H1 (cell line): ENCODE measurements around the gene PKD1.

ENCODE experiments used
- ASH2L ChIP-seq: fragments of 200-600, 300-600 bp; sonication (generic); IDR thresholded peaks from one replicate; pipeline ENCODE4 v1.7.1; 2017; ENCODE audit warnings: low read length
- BRCA1 ChIP-seq: IDR thresholded peaks from 2 replicates; pipeline ENCODE4 v1.6.1; 2012; ENCODE audit warnings: low read depth, low read length, improper control_type of control experiment
- CBX5 ChIP-seq: fragments of 300-800, 300-1000 bp; sonication (generic); IDR thresholded peaks from 2 replicates; pipeline ENCODE4 v1.7.1; 2016; ENCODE audit warnings: antibody characterized with exemption, low read length, low read depth
- CHD2 ChIP-seq: IDR thresholded peaks from 2 replicates; pipeline ENCODE4 v1.6.1; 2012; ENCODE audit warnings: low read length, improper control_type of control experiment
- EZH2 ChIP-seq: fragments of 200-600 bp; sonication (generic); IDR thresholded peaks from 2 replicates; pipeline ENCODE4 v1.7.1; 2012; ENCODE audit warnings: low read depth, mild to moderate bottlenecking, moderate library complexity, low read length, inconsistent platforms; ENCODE audit not compliant: severe bottlenecking
- POLR2A ChIP-seq, 2 experiments: IDR thresholded peaks; 1 replicate in 1 of 2; 2 replicates in 1 of 2; pipeline ENCODE4 v1.6.1; 2011; ENCODE audit warnings: low read depth in 2 of 2, low read length in 2 of 2, mild to moderate bottlenecking in 2 of 2; ENCODE audit errors: control extremely low read depth in 1 of 2
- POLR2AphosphoS5 ChIP-seq: IDR thresholded peaks from 2 replicates; pipeline ENCODE4 v1.6.1; 2011; ENCODE audit warnings: low read depth, low read length
- SP1 ChIP-seq: IDR thresholded peaks from 2 replicates; pipeline ENCODE4 v1.6.1; 2011; ENCODE audit warnings: low read depth, low read length
- TEAD4 ChIP-seq: IDR thresholded peaks from 2 replicates; pipeline ENCODE4 v1.6.1; 2012; ENCODE audit warnings: low read depth, low read length, inconsistent platforms, mixed read lengths
- ZNF274 ChIP-seq: IDR thresholded peaks from 2 replicates; pipeline ENCODE4 v1.7.0; 2012; ENCODE audit warnings: low read length, borderline replicate concordance; ENCODE audit errors: extremely low read depth
- TF ChIP-seq, protein P1 (sequence below), 3 experiments: IDR thresholded peaks; 1 replicate in 2 of 3; 2 replicates in 1 of 3; pipeline versions ENCODE4 v1.5.1 to v1.6.1; 2011; ENCODE audit warnings: low read length in 3 of 3, mild to moderate bottlenecking in 3 of 3, inconsistent platforms in 2 of 3, low read depth in 1 of 3, moderate library complexity in 1 of 3; ENCODE audit not compliant: insufficient read depth in 1 of 3; ENCODE audit errors: control extremely low read depth in 1 of 3
- TF ChIP-seq, protein P2 (sequence below): IDR thresholded peaks from 2 replicates; pipeline ENCODE4 v1.6.1; 2011; ENCODE audit warnings: low read length, improper control_type of control experiment

DNA sequence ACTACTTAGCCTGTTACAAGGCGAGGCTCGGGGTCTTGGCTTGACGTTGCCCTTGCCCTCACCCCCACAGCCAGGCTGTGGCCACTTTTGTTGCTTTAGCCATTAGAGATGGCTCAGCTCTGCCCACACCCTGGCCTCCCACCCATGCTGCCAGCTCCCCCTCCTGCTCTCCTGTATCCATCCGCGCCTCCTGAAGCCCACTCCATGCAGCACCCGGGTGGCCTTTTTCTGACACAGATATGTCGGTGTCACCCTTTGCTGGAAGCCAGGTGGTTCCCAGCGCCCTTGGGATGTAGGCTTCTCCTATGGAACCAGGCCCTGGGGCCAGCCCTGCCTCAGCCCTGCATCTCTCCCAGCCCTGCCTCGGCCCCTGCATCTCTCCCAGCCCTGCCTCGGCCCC, 78.3 kb downstream of the PKD1 start:
- TF ChIP-seq ASH2L (no peak), CBX5 (no peak), BRCA1 (no peak), ZNF274 (no peak), EZH2 (no peak), CHD2 (no peak), SP1 (no peak), POLR2A (IDR thresholded peaks at IDR 0.05; ENCODE audit: control extremely low read depth in 1 of 2, low read depth in 2 of 2, low read length in 2 of 2) (no peak), POLR2AphosphoS5 (no peak), TEAD4 (no peak)
- TF ChIP-seq, protein P1, sequence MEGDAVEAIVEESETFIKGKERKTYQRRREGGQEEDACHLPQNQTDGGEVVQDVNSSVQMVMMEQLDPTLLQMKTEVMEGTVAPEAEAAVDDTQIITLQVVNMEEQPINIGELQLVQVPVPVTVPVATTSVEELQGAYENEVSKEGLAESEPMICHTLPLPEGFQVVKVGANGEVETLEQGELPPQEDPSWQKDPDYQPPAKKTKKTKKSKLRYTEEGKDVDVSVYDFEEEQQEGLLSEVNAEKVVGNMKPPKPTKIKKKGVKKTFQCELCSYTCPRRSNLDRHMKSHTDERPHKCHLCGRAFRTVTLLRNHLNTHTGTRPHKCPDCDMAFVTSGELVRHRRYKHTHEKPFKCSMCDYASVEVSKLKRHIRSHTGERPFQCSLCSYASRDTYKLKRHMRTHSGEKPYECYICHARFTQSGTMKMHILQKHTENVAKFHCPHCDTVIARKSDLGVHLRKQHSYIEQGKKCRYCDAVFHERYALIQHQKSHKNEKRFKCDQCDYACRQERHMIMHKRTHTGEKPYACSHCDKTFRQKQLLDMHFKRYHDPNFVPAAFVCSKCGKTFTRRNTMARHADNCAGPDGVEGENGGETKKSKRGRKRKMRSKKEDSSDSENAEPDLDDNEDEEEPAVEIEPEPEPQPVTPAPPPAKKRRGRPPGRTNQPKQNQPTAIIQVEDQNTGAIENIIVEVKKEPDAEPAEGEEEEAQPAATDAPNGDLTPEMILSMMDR (IDR thresholded peaks at IDR 0.05; ENCODE audit: control extremely low read depth in 1 of 3, insufficient read depth in 1 of 3, low read depth in 1 of 3, low read length in 3 of 3), result no peak
- TF ChIP-seq, protein P2, sequence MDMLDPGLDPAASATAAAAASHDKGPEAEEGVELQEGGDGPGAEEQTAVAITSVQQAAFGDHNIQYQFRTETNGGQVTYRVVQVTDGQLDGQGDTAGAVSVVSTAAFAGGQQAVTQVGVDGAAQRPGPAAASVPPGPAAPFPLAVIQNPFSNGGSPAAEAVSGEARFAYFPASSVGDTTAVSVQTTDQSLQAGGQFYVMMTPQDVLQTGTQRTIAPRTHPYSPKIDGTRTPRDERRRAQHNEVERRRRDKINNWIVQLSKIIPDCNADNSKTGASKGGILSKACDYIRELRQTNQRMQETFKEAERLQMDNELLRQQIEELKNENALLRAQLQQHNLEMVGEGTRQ, result no peak
